ENCODE results near the gene SORCS3.

- TF ChIP-seq CTCF (IDR thresholded peaks at IDR 0.05; ENCODE audit: insufficient read depth, low read length), result no peak
- no peak for TF ChIP-seq POLR2AphosphoS5 (IDR thresholded peaks at IDR 0.05; ENCODE audit: low read depth)
- no peak for TF ChIP-seq GABPA (IDR thresholded peaks at IDR 0.05; ENCODE audit: low read depth)
- no peak for TF ChIP-seq REST (IDR thresholded peaks at IDR 0.05; ENCODE audit: insufficient replicate concordance, low read depth)
- TF ChIP-seq SPI1 (IDR thresholded peaks at IDR 0.05; ENCODE audit: borderline replicate concordance, low read depth), result no peak
These were observed 348.8 kb downstream of the SORCS3 start for GRCh38 chr10:104989880-104990279.

Measured in HL-60 (cell line).